Neural cell (in vitro differentiated cells): Measurements from ENCODE around the gene PCDHA7. TPM values are rescaled to one million over a fixed set of nuclear protein-coding genes. Genes with fewer than 3 reads are reported as not detected.
A peak's percentile ranks its signal among the peaks of the same experiment; 100 is the strongest.
"Not testable (repeated sequence)": the region's sequence is repeated elsewhere in the genome, so short reads cannot be mapped to it uniquely, and the experiment has no call there.

Source experiments
- H2AFZ ChIP-seq: fragments of 200-600, 300-800 bp; sonication (generic), shearing (Covaris generic); 2 replicates; pipeline ENCODE4 v1.6.0; 2014; ENCODE audit warnings: low read depth, mild to moderate bottlenecking, antibody characterized with exemption, low read length, moderate library complexity
- H3F3A ChIP-seq: fragments of 200-600 bp; shearing (Covaris generic); 2 replicates; pipeline ENCODE4 v1.6.1; 2016; ENCODE audit warnings: mild to moderate bottlenecking, moderate library complexity, mixed read lengths, antibody characterized with exemption, low read length; ENCODE audit not compliant: insufficient read depth, poor library complexity, severe bottlenecking
- H3K27ac ChIP-seq: fragments of 200-600, 300-800 bp; sonication (generic), shearing (Covaris generic); 2 replicates; pipeline ENCODE4 v1.5.1; 2014; ENCODE audit warnings: mild to moderate bottlenecking, low read length, moderate library complexity
- H3K27me3 ChIP-seq: fragments of 300-800, 200-600 bp; sonication (generic), shearing (Covaris generic); 2 replicates; pipeline ENCODE4 v1.6.0; 2014; ENCODE audit warnings: mild to moderate bottlenecking, low read depth, low read length, moderate library complexity; ENCODE audit not compliant: insufficient read depth
- H3K36me3 ChIP-seq: fragments of 300-800, 200-600 bp; sonication (generic), shearing (Covaris generic); 2 replicates; pipeline ENCODE4 v1.5.1; 2014; ENCODE audit warnings: mild to moderate bottlenecking, antibody characterized with exemption, low read length, moderate library complexity; ENCODE audit not compliant: insufficient read depth
- H3K4me2 ChIP-seq: fragments of 300-800, 200-600 bp; sonication (generic), shearing (Covaris generic); 2 replicates; pipeline ENCODE4 v1.6.0; 2014; ENCODE audit warnings: mild to moderate bottlenecking, low read length
- H3K4me3 ChIP-seq: fragments of 300-800, 200-600 bp; sonication (generic), shearing (Covaris generic); 2 replicates; pipeline ENCODE4 v1.5.1; 2014; ENCODE audit warnings: mild to moderate bottlenecking, low read length, moderate library complexity
- H3K79me2 ChIP-seq: fragments of 200-600 bp; shearing (Covaris generic); replicated peaks from 2 replicates; pipeline ENCODE4 v1.6.0; 2014; ENCODE audit warnings: mild to moderate bottlenecking, low read length, moderate library complexity; ENCODE audit not compliant: insufficient read depth
- H3K9ac ChIP-seq: fragments of 300-800, 200-600 bp; sonication (generic), shearing (Covaris generic); 2 replicates; pipeline ENCODE4 v1.6.1; 2016; ENCODE audit warnings: mild to moderate bottlenecking, low read length, mixed read lengths
- H3K9me2 ChIP-seq: fragments of 200-600 bp; shearing (Covaris generic); 2 replicates; pipeline ENCODE4 v1.6.1; 2016; ENCODE audit warnings: mild to moderate bottlenecking, low read length, mixed read lengths; ENCODE audit not compliant: insufficient read depth
- H3K9me3 ChIP-seq: fragments of 200-600, 300-800 bp; sonication (generic), shearing (Covaris generic); 2 replicates; pipeline ENCODE4 v1.6.1; 2016; ENCODE audit warnings: mild to moderate bottlenecking, mixed run types, low read length, moderate library complexity, mixed read lengths
- H4K20me1 ChIP-seq: fragments of 200-600 bp; shearing (Covaris generic); 2 replicates; pipeline ENCODE4 v1.6.1; 2016; ENCODE audit warnings: mild to moderate bottlenecking, mixed run types; ENCODE audit not compliant: insufficient read depth
- MXI1 ChIP-seq: fragments of 450-650 bp; conservative IDR thresholded peaks from 2 replicates; pipeline ENCODE4 v1.6.1; 2014; ENCODE audit warnings: antibody characterized with exemption, mild to moderate bottlenecking; ENCODE audit not compliant: poor library complexity, severe bottlenecking
- RAD21 ChIP-seq: fragments of 450-650 bp; conservative IDR thresholded peaks from 2 replicates; pipeline ENCODE4 v1.6.1; 2014; ENCODE audit warnings: antibody characterized with exemption, mild to moderate bottlenecking, moderate library complexity
- SMC3 ChIP-seq: fragments of 450-650 bp; conservative IDR thresholded peaks from 2 replicates; pipeline ENCODE4 v1.6.1; 2014; ENCODE audit warnings: antibody characterized with exemption, mild to moderate bottlenecking, moderate library complexity; ENCODE audit not compliant: poor library complexity
- polyA plus RNA-seq: library from polyadenylated mRNA; depleted of rRNA; stranded (reverse); fragments of >200 nt; gene quantifications from 2 replicates; pipeline ENCODE4 v1.2.3, GENCODE V29; 2014

PCDHA7 gene
- polyA plus RNA-seq, 1 donor from 2014 or later = 2.9 TPM

DNA sequence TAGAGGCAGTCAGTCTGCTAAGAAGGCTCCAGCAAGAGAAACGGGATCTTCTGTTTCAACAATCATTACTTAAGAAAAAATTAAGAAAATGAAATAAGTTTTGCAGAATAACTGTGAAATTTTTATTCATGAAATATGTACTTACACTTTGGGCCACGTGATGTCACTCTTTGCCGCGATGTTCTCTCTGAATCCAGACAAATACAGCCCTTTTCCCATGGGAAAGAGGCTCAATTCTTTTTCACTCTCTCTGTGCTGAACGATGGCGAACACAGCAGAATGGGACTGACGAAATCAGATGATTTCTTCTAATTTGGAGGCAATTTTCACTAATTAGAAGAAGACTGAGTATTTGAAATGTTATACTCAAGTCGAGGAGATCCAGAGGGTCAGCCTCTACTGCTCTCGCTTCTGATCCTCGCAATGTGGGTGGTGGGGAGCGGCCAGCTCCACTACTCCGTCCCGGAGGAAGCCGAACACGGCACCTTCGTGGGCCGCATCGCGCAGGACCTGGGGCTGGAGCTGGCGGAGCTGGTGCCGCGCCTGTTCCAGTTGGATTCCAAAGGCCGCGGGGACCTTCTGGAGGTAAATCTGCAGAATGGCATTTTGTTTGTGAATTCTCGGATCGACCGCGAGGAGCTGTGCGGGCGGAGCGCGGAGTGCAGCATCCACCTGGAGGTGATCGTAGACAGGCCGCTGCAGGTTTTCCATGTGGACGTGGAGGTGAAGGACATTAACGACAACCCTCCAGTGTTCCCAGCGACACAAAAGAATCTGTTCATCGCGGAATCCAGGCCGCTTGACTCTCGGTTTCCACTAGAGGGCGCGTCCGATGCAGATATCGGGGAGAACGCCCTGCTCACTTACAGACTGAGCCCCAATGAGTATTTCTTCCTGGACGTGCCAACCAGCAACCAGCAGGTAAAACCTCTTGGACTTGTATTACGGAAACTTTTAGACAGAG is 14.4 kb downstream of the PCDHA7 start, which contains the start of gene PCDHA9:
TSS of gene PCDHA9 (plus strand) at position 244 of the 964 bp plus-strand sequence. CDS start at position 358, 114 bp downstream.
- not testable (repeated sequence) for H3K27ac ChIP-seq, H3K4me2 ChIP-seq, H3K36me3 ChIP-seq, H3K79me2 ChIP-seq, H3K9me3 ChIP-seq, H4K20me1 ChIP-seq, H3K4me3 ChIP-seq, H3F3A ChIP-seq, H3K9me2 ChIP-seq, H2AFZ ChIP-seq, H3K9ac ChIP-seq, H3K27me3 ChIP-seq

DNA sequence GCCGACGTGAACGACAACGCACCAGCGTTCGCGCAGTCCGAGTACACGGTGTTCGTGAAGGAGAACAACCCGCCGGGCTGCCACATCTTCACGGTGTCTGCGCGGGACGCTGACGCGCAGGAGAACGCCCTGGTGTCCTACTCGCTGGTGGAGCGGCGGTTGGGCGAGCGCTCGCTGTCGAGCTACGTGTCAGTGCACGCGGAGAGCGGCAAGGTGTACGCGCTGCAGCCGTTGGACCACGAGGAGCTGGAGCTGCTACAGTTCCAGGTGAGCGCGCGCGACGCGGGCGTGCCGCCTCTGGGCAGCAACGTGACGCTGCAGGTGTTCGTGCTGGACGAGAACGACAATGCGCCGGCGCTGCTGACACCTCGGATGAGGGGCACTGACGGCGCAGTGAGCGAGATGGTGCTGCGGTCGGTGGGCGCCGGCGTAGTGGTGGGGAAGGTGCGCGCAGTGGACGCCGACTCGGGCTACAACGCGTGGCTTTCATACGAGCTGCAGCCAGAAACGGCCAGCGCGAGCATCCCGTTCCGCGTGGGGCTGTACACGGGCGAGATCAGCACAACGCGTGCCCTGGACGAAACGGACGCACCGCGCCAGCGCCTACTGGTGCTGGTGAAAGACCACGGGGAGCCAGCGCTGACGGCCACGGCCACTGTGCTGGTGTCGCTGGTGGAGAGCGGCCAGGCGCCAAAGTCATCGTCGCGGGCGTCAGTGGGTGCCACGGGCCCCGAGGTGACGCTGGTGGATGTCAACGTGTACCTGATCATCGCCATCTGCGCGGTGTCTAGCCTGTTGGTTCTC is 16.0 kb downstream of the PCDHA7 start:
- not testable (repeated sequence) for H3K36me3 ChIP-seq, H3K4me2 ChIP-seq, H2AFZ ChIP-seq, H3K9me3 ChIP-seq, H3K79me2 ChIP-seq, H3K9ac ChIP-seq, H3K9me2 ChIP-seq, H4K20me1 ChIP-seq, H3K27ac ChIP-seq, H3K4me3 ChIP-seq, H3K27me3 ChIP-seq, H3F3A ChIP-seq

DNA sequence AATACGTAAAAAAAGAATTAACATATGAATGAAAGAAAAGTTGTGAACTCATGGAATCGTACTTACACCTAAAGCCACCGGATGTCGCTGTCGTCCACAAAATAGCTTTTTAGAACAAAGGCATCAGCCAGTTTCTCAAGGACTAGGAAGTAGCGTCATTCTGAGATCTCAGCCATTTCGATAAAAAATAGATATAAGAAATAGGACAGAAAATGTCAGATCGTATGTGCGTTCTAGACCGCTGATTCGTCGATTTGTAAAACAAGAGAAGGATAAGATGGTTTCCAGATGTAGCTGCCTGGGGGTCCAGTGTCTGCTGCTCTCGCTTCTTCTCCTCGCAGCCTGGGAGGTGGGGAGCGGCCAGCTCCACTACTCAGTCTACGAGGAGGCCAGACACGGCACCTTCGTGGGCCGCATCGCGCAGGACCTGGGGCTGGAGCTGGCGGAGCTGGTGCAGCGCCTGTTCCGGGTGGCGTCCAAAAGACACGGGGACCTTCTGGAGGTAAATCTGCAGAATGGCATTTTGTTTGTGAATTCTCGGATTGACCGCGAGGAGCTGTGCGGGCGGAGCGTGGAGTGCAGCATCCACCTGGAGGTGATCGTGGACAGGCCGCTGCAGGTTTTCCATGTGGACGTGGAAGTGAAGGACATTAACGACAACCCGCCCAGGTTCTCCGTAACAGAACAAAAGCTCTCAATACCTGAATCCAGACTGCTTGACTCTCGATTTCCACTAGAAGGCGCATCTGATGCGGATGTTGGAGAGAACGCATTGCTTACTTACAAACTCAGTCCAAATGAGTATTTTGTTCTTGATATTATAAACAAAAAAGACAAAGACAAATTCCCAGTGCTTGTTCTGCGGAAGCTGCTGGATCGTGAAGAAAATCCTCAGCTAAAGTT is 22.0 kb downstream of the PCDHA7 start, which contains the start of gene PCDHA10:
TSS of gene PCDHA10 (plus strand) at position 126 of the 903 bp plus-strand sequence. CDS start at position 278, 152 bp downstream.
- H3K27me3 ChIP-seq = no peaks in the 10 kb centered on the region
- H3K9me3 ChIP-seq = peaks cover 15% of the 10 kb centered on the region
- H3K4me3 ChIP-seq = peak within 1 kb of the TSS; percentile 55
- peak within 1 kb of the TSS; percentile 45 for H3K9ac ChIP-seq
- H3K36me3 ChIP-seq = peaks cover 11% of the 10 kb centered on the region
- peaks cover 3% of the 10 kb centered on the region for H3K79me2 ChIP-seq
- no peak within 1 kb of the TSS for H2AFZ ChIP-seq
- H3K4me2 ChIP-seq = no peak within 1 kb of the TSS
- TF ChIP-seq MXI1 (no peak), SMC3 (peak; percentile 46), RAD21 (peak; percentile 51)
- H3F3A ChIP-seq = no peaks in the 10 kb centered on the region
- H3K27ac ChIP-seq = peak within 1 kb of the TSS; percentile 60
- no peaks in the 10 kb centered on the region for H4K20me1 ChIP-seq
- no peaks in the 10 kb centered on the region for H3K9me2 ChIP-seq
